NCI-H128 (cell line): Measurements from ENCODE around the gene GNA14.

Source experiments
- DNase-seq: peaks from one replicate; lab custom pipeline; 2025; ENCODE audit not compliant: unreplicated experiment; lab: John Stamatoyannopoulos, UW

GNA14 gene

DNA sequence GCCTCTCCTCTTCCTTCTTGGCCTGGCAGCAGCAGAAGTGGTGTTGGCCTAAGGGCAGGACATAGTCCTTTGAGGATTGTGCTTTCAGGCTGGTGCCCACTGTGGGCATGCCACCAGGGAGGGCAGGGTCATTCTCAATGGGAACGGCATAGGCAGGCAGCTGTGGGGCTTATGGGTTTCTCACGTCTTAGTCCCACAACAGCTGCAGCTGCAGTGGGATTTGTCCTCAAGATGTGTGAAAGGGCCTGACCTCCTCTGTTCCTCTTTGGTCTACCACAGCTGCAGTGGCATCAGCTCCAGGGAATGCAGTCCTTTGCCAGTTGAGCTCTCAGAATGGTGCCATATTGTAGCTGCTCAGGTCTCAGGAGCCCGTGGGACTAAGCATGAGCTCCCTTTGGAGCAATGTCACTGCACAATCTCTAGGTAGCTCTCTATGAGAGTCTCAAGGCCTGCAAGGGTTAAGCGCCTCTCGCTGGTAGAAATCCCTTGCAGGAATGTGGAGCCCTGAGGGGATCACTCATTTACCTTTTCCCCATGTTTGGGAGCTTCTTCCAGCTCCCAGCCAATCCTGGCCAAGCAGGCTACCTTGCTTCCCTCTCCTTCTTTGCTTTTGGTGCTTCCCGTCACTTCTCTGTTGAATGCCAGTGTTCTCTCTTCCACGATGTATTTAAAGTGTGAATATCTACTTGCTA is 104.8 kb downstream of the GNA14 start:
- no peak for DNase-seq

DNA sequence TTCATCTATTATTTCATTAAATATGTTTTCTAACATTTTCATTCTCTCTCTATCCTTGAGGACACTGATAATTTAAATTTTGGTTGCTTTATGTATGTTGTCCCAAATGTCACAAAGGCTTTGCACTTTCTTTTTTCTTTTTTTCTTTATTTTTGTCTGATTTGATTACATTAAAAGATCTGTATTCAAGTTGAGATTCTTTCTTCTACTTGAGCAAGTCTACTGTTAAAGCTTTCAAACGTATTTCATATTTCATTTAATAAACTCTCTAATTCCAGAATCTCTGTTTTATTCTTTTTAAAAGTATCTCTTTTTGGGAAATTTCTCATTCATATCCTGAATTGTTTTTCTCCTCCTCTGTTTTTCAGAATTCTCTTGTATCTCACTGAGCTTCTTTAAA is 106.5 kb downstream of the GNA14 start:
- DNase-seq: no peak

DNA sequence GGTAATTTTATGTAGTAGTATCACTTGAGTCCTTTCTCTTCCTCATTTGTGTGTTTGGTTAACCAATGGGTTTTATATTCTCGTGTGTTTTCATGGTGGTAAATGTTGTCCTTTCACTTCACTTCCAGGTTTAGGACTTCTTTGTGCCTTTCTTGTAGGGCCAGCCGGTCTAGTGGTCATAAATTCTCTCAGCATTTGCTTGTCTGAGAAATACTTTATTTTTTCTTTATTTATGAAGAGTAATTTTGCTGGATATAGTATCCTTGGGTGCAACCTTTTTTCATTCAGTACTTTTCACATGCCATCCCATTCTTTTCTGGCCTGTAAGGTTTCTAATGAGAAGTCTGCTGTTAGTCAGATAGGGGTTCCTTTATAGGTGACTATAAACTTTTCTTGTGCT is 107.1 kb downstream of the GNA14 start:
- DNase-seq: no peak

- DNase-seq: no peak
Measured at GRCh38 chr9:77534376-77535057, 113.6 kb downstream of the GNA14 start.

- no peak for DNase-seq
Measured at GRCh38 chr9:77533671-77534070, 114.5 kb downstream of the GNA14 start.

DNA sequence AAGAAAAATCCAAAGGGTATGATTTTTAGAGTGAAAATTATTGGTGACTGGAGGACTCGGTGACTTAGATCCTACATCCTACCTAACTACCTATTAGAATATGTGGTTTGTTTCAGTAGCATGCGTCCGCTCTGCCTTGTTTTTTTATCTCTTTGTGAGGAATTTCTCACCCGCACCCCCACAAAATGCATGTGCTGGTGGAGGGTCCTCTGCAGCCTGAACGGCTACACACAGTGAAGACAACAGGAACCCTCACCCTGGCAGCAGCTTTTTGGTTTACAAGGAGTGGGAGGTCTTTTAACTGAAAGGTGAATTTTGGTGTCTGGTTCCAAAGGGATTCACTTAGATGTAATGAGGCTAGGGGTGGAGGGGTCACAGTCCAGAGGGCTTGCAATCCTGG is 115.5 kb downstream of the GNA14 start:
- no peak for DNase-seq

DNA sequence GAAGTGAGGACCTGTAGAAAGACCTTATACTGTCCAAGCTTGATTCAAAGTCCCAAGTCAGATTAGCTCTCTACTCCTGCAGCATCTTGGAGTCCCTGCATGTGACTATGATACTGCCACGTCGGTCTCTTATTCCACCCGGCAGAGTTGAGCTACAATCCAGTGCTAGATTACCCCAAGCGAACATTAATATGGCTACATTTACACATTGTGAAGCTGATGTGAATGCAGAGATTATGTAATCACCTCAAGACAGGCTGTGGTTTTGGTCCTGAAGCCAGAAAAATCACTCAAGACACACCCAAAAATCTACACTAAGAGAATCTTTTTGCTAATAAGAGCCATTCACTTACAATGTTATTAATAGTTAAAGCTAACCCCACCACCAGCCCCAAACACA is 116.7 kb downstream of the GNA14 start:
- no peak for DNase-seq

DNA sequence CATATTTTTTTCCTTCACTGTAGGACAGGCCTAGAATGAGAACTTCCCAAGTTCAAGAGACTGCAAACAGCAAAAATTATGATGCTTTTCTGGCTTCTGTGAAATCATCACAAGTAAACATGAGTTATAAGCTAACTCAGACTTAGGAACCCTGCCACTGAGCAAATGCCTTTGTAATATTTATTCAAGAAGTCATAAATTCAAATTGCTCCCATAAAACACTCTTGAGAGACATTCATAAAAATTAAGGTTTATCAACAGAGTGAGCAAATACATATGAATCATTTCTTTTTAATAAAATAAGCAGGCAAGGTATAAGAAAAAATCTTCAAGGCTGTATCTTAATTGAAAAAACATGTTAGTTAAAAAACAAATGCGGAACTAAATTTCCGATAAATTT is 124.2 kb downstream of the GNA14 start:
- no peak for DNase-seq

- no peak for DNase-seq
Measured at GRCh38 chr9:77521091-77521490, 127.0 kb downstream of the GNA14 start.

GRCh38 chr9:77518688-77519087 is 129.4 kb downstream of the GNA14 start:
- DNase-seq: no peak

- DNase-seq: no peak
Measured at GRCh38 chr9:77516781-77517180, 131.3 kb downstream of the GNA14 start.

- DNase-seq: no peak
Measured at GRCh38 chr9:77514886-77515711, 133.0 kb downstream of the GNA14 start.

GRCh38 chr9:77513457-77513856 is 134.7 kb downstream of the GNA14 start:
- DNase-seq: no peak

DNA sequence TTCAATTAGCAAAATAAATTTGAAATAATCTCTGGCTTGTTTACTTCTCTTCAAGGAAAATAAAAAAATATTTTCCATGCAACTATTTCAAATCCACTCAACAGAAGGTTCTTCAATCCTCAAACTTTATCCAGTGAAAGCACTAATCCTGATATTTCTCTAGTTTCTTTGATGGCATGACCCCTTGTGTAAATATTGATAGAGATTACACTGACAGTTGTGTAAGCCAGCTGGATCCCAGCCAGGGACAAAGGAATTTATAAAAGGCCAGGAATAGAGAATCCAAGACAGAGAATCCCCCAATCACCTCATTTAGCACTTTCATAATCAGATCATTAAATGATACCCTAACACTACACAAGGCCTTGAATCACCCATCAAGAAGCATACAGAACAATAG is 135.2 kb downstream of the GNA14 start:
- DNase-seq: no peak

GRCh38 chr9:77511525-77511924 is 136.6 kb downstream of the GNA14 start:
- no peak for DNase-seq

- no peak for DNase-seq
Measured at GRCh38 chr9:77510666-77511065, 137.5 kb downstream of the GNA14 start.

GRCh38 chr9:77508396-77508795 is 139.7 kb downstream of the GNA14 start:
- DNase-seq: no peak

- no peak for DNase-seq
Measured at GRCh38 chr9:77507212-77507961, 140.7 kb downstream of the GNA14 start.

GRCh38 chr9:77505232-77505631 is 142.9 kb downstream of the GNA14 start:
- DNase-seq: no peak

- no peak for DNase-seq
Measured at GRCh38 chr9:77502568-77502967, 145.6 kb downstream of the GNA14 start.

DNA sequence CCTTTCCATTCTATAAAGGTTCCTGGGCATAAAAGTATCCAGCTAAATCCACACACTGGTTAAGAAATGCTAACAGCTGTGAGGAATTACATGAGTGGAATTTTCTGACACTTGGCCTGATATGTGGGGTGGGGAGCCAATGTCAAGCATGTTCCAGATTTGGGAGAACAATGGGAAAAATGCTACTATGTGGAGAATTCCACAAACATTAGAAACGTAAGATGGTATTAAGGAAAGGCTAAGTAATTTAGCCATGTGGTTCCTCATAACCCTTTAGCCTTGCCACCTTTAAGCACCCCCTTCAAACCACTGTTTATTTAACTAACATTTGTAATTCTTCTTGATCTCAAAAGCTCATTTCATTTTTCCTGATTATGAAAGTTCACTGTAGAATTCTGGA is 149.2 kb downstream of the GNA14 start:
- DNase-seq: no peak
